ENCODE data around the gene FAM53A.

The FAM53A gene

DNA sequence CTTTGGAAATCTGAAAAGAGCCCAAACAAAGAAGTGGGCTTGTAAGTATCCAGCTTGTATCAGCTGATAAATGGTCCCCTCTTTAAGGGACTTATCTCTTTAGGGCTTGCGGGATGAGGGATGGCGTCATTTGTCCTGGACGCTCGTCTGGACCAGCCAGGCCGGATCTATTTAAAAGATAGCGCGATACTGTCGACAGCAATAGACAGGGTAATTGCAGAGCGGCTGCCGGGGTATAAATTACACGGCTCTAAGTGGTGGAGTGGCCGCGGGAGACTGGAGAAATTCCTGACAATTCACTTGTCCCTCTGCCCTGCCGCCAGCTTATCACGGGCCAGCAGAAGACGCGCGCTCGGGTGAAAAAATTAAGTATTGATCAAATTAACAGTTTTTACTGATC, 90.7 kb downstream of the FAM53A start:
- DNase-seq (ENCODE audit: low spot score): no peak

- no peak for DNase-seq (ENCODE audit: low spot score)
Measured at GRCh38 chr4:1592709-1593417, 91.2 kb downstream of the FAM53A start.

- no peak for DNase-seq (ENCODE audit: low spot score)
Measured at GRCh38 chr4:1592068-1592708, 91.9 kb downstream of the FAM53A start.

DNA sequence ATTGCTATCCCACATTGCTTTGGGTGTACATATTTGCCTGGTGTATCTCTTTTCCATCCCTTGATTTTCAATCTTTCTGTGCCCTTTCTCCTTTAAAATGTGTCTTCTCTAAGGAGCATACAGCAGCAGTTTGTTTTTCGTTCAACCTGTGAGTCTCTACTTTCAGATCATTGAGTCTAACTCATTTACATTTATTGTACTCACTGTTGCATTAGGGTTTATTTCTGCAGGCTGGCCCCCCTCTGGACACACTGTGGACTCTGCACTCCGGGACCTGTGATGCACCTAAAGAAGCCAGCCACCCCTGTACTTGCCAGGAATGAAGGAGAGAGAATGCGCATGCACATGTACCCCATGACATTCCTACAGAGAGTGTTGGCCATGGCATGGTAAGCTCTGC, 93.0 kb downstream of the FAM53A start:
- no peak for DNase-seq (ENCODE audit: low spot score)

GRCh38 chr4:1590244-1590643, 93.9 kb downstream of the FAM53A start:
- DNase-seq (ENCODE audit: low spot score): no peak

Measured in AG08396 (cell line).